Ovary (tissue), 9 donors: Measurements from ENCODE around the gene PCDHGC3. TPM values are rescaled to one million over a fixed set of nuclear protein-coding genes. Genes with fewer than 3 reads are reported as not detected.
A peak's percentile ranks its signal among the peaks of the same experiment; 100 is the strongest.

Source experiments
- DNase-seq, 5 donors: peaks; one replicate each; pipeline ENCODE4 v3.0.0-alpha.2; 2019 to 2020
- H3K27ac ChIP-seq, 2 donors: fragments of 200-600 bp; one replicate each; pipeline versions ENCODE4 v1.5.1 to v1.8.0; 2019 to 2022
- H3K27me3 ChIP-seq: fragments of 200-600 bp; one replicate; pipeline ENCODE4 v1.8.0; 2022
- H3K36me3 ChIP-seq: fragments of 200-600 bp; sonication (generic); one replicate; pipeline ENCODE4 v1.5.1; 2019
- H3K4me1 ChIP-seq: one replicate; pipeline ENCODE4 v1.8.1; 2013; ENCODE audit warnings: mild to moderate bottlenecking, moderate library complexity; ENCODE audit not compliant: insufficient read depth
- H3K4me3 ChIP-seq: fragments of 200-600 bp; sonication (generic); one replicate; pipeline ENCODE4 v1.5.1; 2017
- H3K9me3 ChIP-seq, 2 donors: fragments of 200-600 bp in 1 of 2; sonication (generic) in 1 of 2; one replicate each; pipeline versions ENCODE4 v1.5.1 to v1.8.1; 2013 to 2019; ENCODE audit warnings: mild to moderate bottlenecking in 1 of 2, moderate library complexity in 1 of 2
- CTCF ChIP-seq, 3 donors: fragments of 450-650 bp in 2 of 3; fragments of 200-600 bp in 1 of 3; IDR thresholded peaks; one replicate each; pipeline versions ENCODE4 v1.5.1 to v1.8.0; 2016 to 2022; ENCODE audit warnings: antibody characterized with exemption in 3 of 3, mild to moderate bottlenecking in 1 of 3
- EP300 ChIP-seq: sonication (generic); formaldehyde crosslinking; IDR thresholded peaks from one replicate; pipeline ENCODE4 v1.6.1; 2017; ENCODE audit warnings: antibody characterized with exemption
- POLR2A ChIP-seq: fragments of 450-650 bp; IDR thresholded peaks from one replicate; pipeline ENCODE4 v1.6.1; 2017; ENCODE audit warnings: antibody characterized with exemption, mild to moderate bottlenecking, moderate library complexity
- WGBS, 3 donors: extraction: QIAGEN DNeasy Blood & Tissue Kit in 1 of 3; methylation state at CpG; one replicate each; pipeline versions ENCODE4 v1.1.5 to v1.1.7; 2013 to 2017; 5-methylcytosine and 5-hydroxymethylcytosine counted together
- intact Hi-C, 4 donors: fragments of 100-400 bp; cut with DNase I; formaldehyde crosslinking; loops; one replicate each; pipeline versions ENCODE4 v1.11.0 to v1.15.1; 2022 to 2023
- polyA plus RNA-seq, 2 donors: library from polyadenylated mRNA; stranded (reverse); fragments of 200-250 nt in 1 of 2; fragments of 350-450 nt in 1 of 2; fragmentation: Illumina TruSeq in 1 of 2; extraction: RNeasy Lipid Tissue Mini Kit (QIAGEN cat#74804) in 1 of 2; gene quantifications; one replicate each; pipeline ENCODE4 v1.2.3, GENCODE V29; 2013 to 2014
- total RNA-seq, 7 donors: library from RNA; depleted of rRNA in 2 of 7; stranded (reverse); fragments of >200 nt in 2 of 7; fragmentation: NEBNext Ultra II Directional in 3 of 7; extraction: Animal tissue kit (Norgen Biotek cat#: 25700) in 3 of 7; gene quantifications; one replicate each; pipeline versions ENCODE4 v1.1.0 to v1.2.4, GENCODE V29; 2016 to 2023
- donor health status: DM: no; HTN: no; CAD: no; lungs with moderate emphysema.
- donor health status: DM: no; HTN: no; CAD: no.
- donor health status: Bipolar disorder and iron deficiency.
- donor health status: DM: yes; HTN: yes; CAD: no.
- donor health status: DM: no; HTN: no; CAD: no.
- donor health status: DM: yes; HTN: yes; CAD: no.

Gene PCDHGC3
- total and polyA plus RNA-seq, 9 donors, result 19.6 to 92.9 (median 67.7) TPM

- no peak overlapping the region for H3K4me3 ChIP-seq
- WGBS, 3 donors, result 0 to 14% (median 10%) methylated on average over 2 of the region's 2 CpGs
- H3K4me1 ChIP-seq, result no peaks in the 10 kb centered on the region
- intact Hi-C loops, result loop anchor here in 1 of 4 donors (10.0 kb wide), 1 partner anchor 107 kb away; the partner anchor contains the start of genes PCDHGA10 and PCDHGB7
- no peak overlapping the region for H3K27ac ChIP-seq
- no peak for DNase-seq
- TF ChIP-seq POLR2A (no peak), CTCF (IDR thresholded peaks at IDR 0.05) (no peak)
- H3K9me3 ChIP-seq, result no peaks in the 10 kb centered on the region
- H3K27me3 ChIP-seq, result no peaks in the 10 kb centered on the region
- H3K36me3 ChIP-seq, result no peaks in the 10 kb centered on the region
Measured at GRCh38 chr5:141521244-141521781, 45.5 kb downstream of the PCDHGC3 start.

GRCh38 chr5:141522301-141522700, 46.5 kb downstream of the PCDHGC3 start:
- WGBS, 3 donors, result 43 to 58% (median 43%) methylated on average over 2 of the region's 2 CpGs
- H3K9me3 ChIP-seq, result no peaks in the 10 kb centered on the region
- no peaks in the 10 kb centered on the region for H3K4me1 ChIP-seq
- H3K27ac ChIP-seq, result no peak overlapping the region
- TF ChIP-seq CTCF (IDR thresholded peaks at IDR 0.05) (no peak), POLR2A (no peak), EP300 (no peak)
- H3K4me3 ChIP-seq, result no peak overlapping the region
- DNase-seq, result no peak
- no peaks in the 10 kb centered on the region for H3K27me3 ChIP-seq
- no peaks in the 10 kb centered on the region for H3K36me3 ChIP-seq
- intact Hi-C loops, result loop anchor here in 1 of 4 donors (10.0 kb wide), 1 partner anchor 108 kb away; the partner anchor contains the start of genes PCDHGA10 and PCDHGB7

- intact Hi-C loops, result loop anchor here in 1 of 4 donors (10.0 kb wide), 1 partner anchor 109 kb away; the partner anchor contains the start of genes PCDHGA10 and PCDHGB7
- no peaks in the 10 kb centered on the region for H3K4me1 ChIP-seq
- TF ChIP-seq POLR2A (no peak), CTCF (IDR thresholded peaks at IDR 0.05) (no peak), EP300 (no peak)
- no peak overlapping the region for H3K4me3 ChIP-seq
- DNase-seq, result no peak
- no peak overlapping the region for H3K27ac ChIP-seq
- no peaks in the 10 kb centered on the region for H3K9me3 ChIP-seq
- 67 to 81% (median 69%) methylated on average over 8 of the region's 8 CpGs for WGBS, 3 donors
- H3K27me3 ChIP-seq, result no peaks in the 10 kb centered on the region
- no peaks in the 10 kb centered on the region for H3K36me3 ChIP-seq
Measured at GRCh38 chr5:141523991-141524390, 48.2 kb downstream of the PCDHGC3 start.

GRCh38 chr5:141524604-141525597, 49.1 kb downstream of the PCDHGC3 start:
- H3K4me1 ChIP-seq, result peaks cover 2% of the 10 kb centered on the region
- H3K36me3 ChIP-seq, result no peaks in the 10 kb centered on the region

More at GRCh38 chr5:141524604-141525597, 49.1 kb downstream of the PCDHGC3 start:
- H3K27ac ChIP-seq, result peak overlapping the region in 1 of 2 donors; percentile 61
- H3K9me3 ChIP-seq, result no peaks in the 10 kb centered on the region
- WGBS, 3 donors, result 16 to 24% (median 21%) methylated on average over 12 of the region's 12 CpGs
- no peak overlapping the region for H3K4me3 ChIP-seq
- no peaks in the 10 kb centered on the region for H3K27me3 ChIP-seq
- DNase-seq, result peak; percentile 87 to 92 (median 92)
- TF ChIP-seq EP300 (no peak), CTCF (IDR thresholded peaks at IDR 0.05) (peak; percentile 99 to 100 (median 100))
- intact Hi-C loops, result loop anchor here in 3 of 4 donors (5.0 to 10.0 kb wide), 3 partner anchors 37 to 110 kb away; partner anchors contain the start of genes PCDHGA10 (in 1 of the 3), PCDHGB7 (in 1 of the 3) and PCDHGC3 (in 1 of the 3)
